SK-N-SH (cell line): ENCODE data around the gene SRSF7. TPM values are rescaled to one million over a fixed set of nuclear protein-coding genes. Genes with fewer than 3 reads are reported as not detected.
"Not testable (repeated sequence)": the region's sequence is repeated elsewhere in the genome, so short reads cannot be mapped to it uniquely, and the experiment has no call there.

ENCODE experiments used
- CTCF ChIA-PET: fragments of 300-600, 350-600 bp; formaldehyde crosslinking; extraction: SDS; loops from one replicate; lab custom pipeline; 2021; lab: Yijun Ruan, JAX
- POLR2A ChIA-PET: fragments of 350-600 bp; sonication (Branson Sonifier 250); formaldehyde crosslinking; extraction: SDS; loops from one replicate; lab custom pipeline; 2020; ENCODE audit warnings: antibody characterized with exemption, inconsistent platforms; lab: Yijun Ruan, JAX
- DNase-seq: peaks from one replicate; pipeline ENCODE4 v3.0.0; 2012
- H2AFZ ChIP-seq: fragments of 200-600 bp; sonication (generic); 2 replicates; pipeline ENCODE4 v1.8.1; 2016; ENCODE audit warnings: antibody characterized with exemption, mild to moderate bottlenecking, low read depth
- H3F3A ChIP-seq: fragments of 200-600 bp; sonication (generic); replicated peaks from 2 replicates; pipeline ENCODE3; 2016; ENCODE audit warnings: antibody characterized with exemption, mild to moderate bottlenecking; ENCODE audit not compliant: insufficient read depth
- H3K27ac ChIP-seq, 2 experiments: fragments of 200-500 bp in 1 of 2; fragments of 200-600 bp in 1 of 2; sonication (Bioruptor generic) in 1 of 2; sonication (generic), shearing (Covaris generic) in 1 of 2; 2 replicates each; pipeline versions ENCODE4 v1.5.1 to v1.6.1; 2014 to 2016; ENCODE audit warnings: low read depth in 2 of 2, inconsistent platforms in 1 of 2, low read length in 1 of 2, mild to moderate bottlenecking in 1 of 2, mixed read lengths in 1 of 2
- H3K27me3 ChIP-seq: fragments of 200-600 bp; sonication (generic), shearing (Covaris generic); 2 replicates; pipeline ENCODE4 v1.6.1; 2016; ENCODE audit warnings: mixed run types; ENCODE audit not compliant: insufficient read depth
- H3K36me3 ChIP-seq, 2 experiments: fragments of 200-500 bp in 1 of 2; fragments of 200-600 bp in 1 of 2; sonication (Bioruptor generic) in 1 of 2; sonication (generic) in 1 of 2; replicated peaks in 1 of 2; 2 replicates each; pipeline versions ENCODE3 to v1.5.1; 2014 to 2016; ENCODE audit warnings: low read length in 1 of 2, mild to moderate bottlenecking in 1 of 2; ENCODE audit not compliant: insufficient read depth in 2 of 2, control insufficient read depth in 1 of 2
- H3K4me1 ChIP-seq, 2 experiments: fragments of 200-500 bp in 1 of 2; fragments of 200-600 bp in 1 of 2; sonication (Bioruptor generic) in 1 of 2; sonication (generic), shearing (Covaris generic) in 1 of 2; 2 replicates each; pipeline versions ENCODE4 v1.5.1 to v1.6.1; 2014 to 2016; ENCODE audit warnings: low read depth in 1 of 2, low read length in 1 of 2, mixed run types in 1 of 2; ENCODE audit not compliant: insufficient read depth in 2 of 2, control insufficient read depth in 1 of 2
- H3K4me2 ChIP-seq: fragments of 200-600 bp; sonication (generic), shearing (Covaris generic); 2 replicates; pipeline ENCODE4 v1.6.1; 2017; ENCODE audit warnings: mixed run types
- H3K4me3 ChIP-seq, 2 experiments: fragments of 200-500 bp in 1 of 2; fragments of 200-600 bp in 1 of 2; sonication (Bioruptor generic) in 1 of 2; sonication (generic), shearing (Covaris generic) in 1 of 2; 2 replicates each; pipeline versions ENCODE4 v1.5.1 to v1.8.1; 2014 to 2016; ENCODE audit warnings: low read depth in 2 of 2, inconsistent platforms in 1 of 2, low read length in 1 of 2, mild to moderate bottlenecking in 1 of 2, mixed read lengths in 1 of 2, moderate library complexity in 1 of 2
- H3K79me2 ChIP-seq: fragments of 200-600 bp; sonication (generic); 2 replicates; pipeline ENCODE4 v1.8.1; 2017; ENCODE audit warnings: mild to moderate bottlenecking; ENCODE audit not compliant: insufficient read depth
- H3K9ac ChIP-seq: fragments of 200-600 bp; sonication (generic); 2 replicates; pipeline ENCODE4 v1.6.1; 2017; ENCODE audit warnings: mixed run types
- H3K9me2 ChIP-seq: fragments of 200-600 bp; sonication (generic); 2 replicates; pipeline ENCODE4 v1.6.1; 2017; ENCODE audit warnings: mixed run types
- H3K9me3 ChIP-seq: fragments of 200-600 bp; sonication (generic); 2 replicates; pipeline ENCODE4 v1.6.1; 2017; ENCODE audit warnings: mixed run types, mild to moderate bottlenecking, moderate library complexity
- H4K20me1 ChIP-seq: fragments of 200-600 bp; sonication (generic); 2 replicates; pipeline ENCODE4 v1.6.1; 2017; ENCODE audit warnings: mild to moderate bottlenecking, mixed run types; ENCODE audit not compliant: insufficient read depth
- EP300 ChIP-seq, 2 experiments: IDR thresholded peaks; 2 replicates each; pipeline versions ENCODE4 v1.4.0 to v1.6.1; 2012; ENCODE audit warnings: borderline replicate concordance in 1 of 2, low read depth in 1 of 2, low read length in 1 of 2
- FOSL2 ChIP-seq: IDR thresholded peaks from 2 replicates; pipeline ENCODE4 v1.4.0; 2012; ENCODE audit warnings: low read depth, mild to moderate bottlenecking, moderate library complexity, borderline replicate concordance
- FOXJ3 ChIP-seq: sonication (generic); formaldehyde crosslinking; IDR thresholded peaks from 2 replicates; pipeline ENCODE4 v1.5.1; 2020; ENCODE audit warnings: mild to moderate bottlenecking, missing genetic modification reagents
- FOXM1 ChIP-seq: IDR thresholded peaks from 2 replicates; pipeline ENCODE4 v1.4.0; 2012; ENCODE audit warnings: low read depth, mild to moderate bottlenecking
- GABPA ChIP-seq: IDR thresholded peaks from 2 replicates; pipeline ENCODE4 v1.4.0; 2012; ENCODE audit warnings: low read depth, mild to moderate bottlenecking
- GATA2 ChIP-seq: sonication (generic); formaldehyde crosslinking; IDR thresholded peaks from 2 replicates; pipeline ENCODE4 v1.5.0; 2020; ENCODE audit warnings: mild to moderate bottlenecking, missing genetic modification reagents
- IRF3 ChIP-seq: fragments of 150-350 bp; IDR thresholded peaks from 2 replicates; pipeline ENCODE4 v1.6.1; 2016; ENCODE audit warnings: mild to moderate bottlenecking, low read depth, low read length
- RAD21 ChIP-seq: IDR thresholded peaks from 2 replicates; pipeline ENCODE4 v1.6.1; 2012; ENCODE audit warnings: mild to moderate bottlenecking, low read length
- RCOR1 ChIP-seq: fragments of 150-350 bp; IDR thresholded peaks from 2 replicates; pipeline ENCODE4 v1.6.1; 2017; ENCODE audit warnings: antibody characterized with exemption, low read length
- REST ChIP-seq: IDR thresholded peaks from 2 replicates; pipeline ENCODE4 v1.6.1; 2012; ENCODE audit warnings: mild to moderate bottlenecking, low read depth, low read length, moderate library complexity
- SMC3 ChIP-seq: IDR thresholded peaks from 2 replicates; pipeline ENCODE4 v1.6.1; 2012; ENCODE audit warnings: low read depth, low read length, improper control_type of control experiment
- USF2 ChIP-seq: fragments of 150-350 bp; IDR thresholded peaks from 2 replicates; pipeline ENCODE4 v1.6.1; 2017; ENCODE audit warnings: antibody characterized with exemption, low read length, low read depth, borderline replicate concordance
- WGBS: methylation state at CpG from one replicate; pipeline ENCODE4 v1.1.6; 2017; ENCODE audit warnings: low lambda C conversion rate; 5-methylcytosine and 5-hydroxymethylcytosine counted together
- polyA plus RNA-seq, 3 experiments: library from polyadenylated mRNA; depleted of rRNA; stranded (reverse); fragments of >200 nt; gene quantifications; 2 replicates each; pipeline ENCODE4 v1.2.3, GENCODE V29; 2012

SRSF7 gene
- polyA plus RNA-seq, 1 of the 3 experiments (the other 2 are of a cell fraction): 199 TPM

- ChIA-PET CTCF (interaction anchor here (1.2 to 1.6 kb wide), 5 partner anchors 10 to 333 kb away, joined by 3 to 6 read pairs (median 4); no protein-coding TSS in a partner anchor), POLR2A (no interaction called here)
These were observed 42.1 kb downstream of the SRSF7 start for GRCh38 chr2:38708900-38709566.

GRCh38 chr2:38708491-38708890 is 42.7 kb downstream of the SRSF7 start:
- H3K4me2 ChIP-seq, H3F3A ChIP-seq, H2AFZ ChIP-seq, H3K9me2 ChIP-seq, H3K27me3 ChIP-seq, H3K4me3 ChIP-seq, H4K20me1 ChIP-seq, H3K4me1 ChIP-seq, H3K9me3 ChIP-seq, H3K79me2 ChIP-seq, POLR2A ChIA-PET, H3K27ac ChIP-seq, H3K9ac ChIP-seq, H3K36me3 ChIP-seq, DNase-seq: not testable (repeated sequence)
- WGBS: 98% methylated on average over 9 of the region's 9 CpGs
- CTCF ChIA-PET: interaction anchor here (0.6 to 1.6 kb wide), 6 partner anchors 10 to 393 kb away, joined by 3 to 6 read pairs (median 4); no protein-coding TSS in a partner anchor

More at GRCh38 chr2:38708900-38709566, 42.1 kb downstream of the SRSF7 start:
- TF ChIP-seq SMC3: no peak
- no peak for TF ChIP-seq FOXM1
- no peak for TF ChIP-seq RCOR1
- TF ChIP-seq USF2: no peak
- no peak for TF ChIP-seq GATA2 (CRISPR knock-in tag)
- no peak for TF ChIP-seq IRF3
- TF ChIP-seq RAD21: no peak
- no peak for TF ChIP-seq REST
- TF ChIP-seq GABPA: no peak
- no peak for TF ChIP-seq FOXJ3
- TF ChIP-seq FOSL2: no peak
- TF ChIP-seq EP300 (IDR thresholded peaks at IDR 0.05; ENCODE audit: borderline replicate concordance in 1 of 2, low read depth in 1 of 2, low read length in 1 of 2): no peak
- TF ChIP-seq, all 33 proteins: peak for 0
- H3K4me2 ChIP-seq: no peak overlapping the region
- no peaks in the 10 kb centered on the region for H3K79me2 ChIP-seq
- H3F3A ChIP-seq: no peaks in the 10 kb centered on the region
- no peak overlapping the region for H3K9ac ChIP-seq
- H3K4me3 ChIP-seq: no peak overlapping the region
- H3K9me2 ChIP-seq: no peaks in the 10 kb centered on the region
- H3K27me3 ChIP-seq: no peaks in the 10 kb centered on the region
- H3K9me3 ChIP-seq: no peaks in the 10 kb centered on the region
- H4K20me1 ChIP-seq: no peaks in the 10 kb centered on the region
- no peaks in the 10 kb centered on the region for H3K36me3 ChIP-seq
- no peak overlapping the region for H2AFZ ChIP-seq
- H3K27ac ChIP-seq: no peak overlapping the region
- WGBS: 93% methylated on average over 12 of the region's 12 CpGs
- no peaks in the 10 kb centered on the region for H3K4me1 ChIP-seq
- DNase-seq: no peak
